Measurements from ENCODE around the gene MAD1L1. TPM values are rescaled to one million over a fixed set of nuclear protein-coding genes. Genes with fewer than 3 reads are reported as not detected.

The MAD1L1 gene
- total RNA-seq, 1 experiment from 2014 or later, result 38.5 TPM

DNA sequence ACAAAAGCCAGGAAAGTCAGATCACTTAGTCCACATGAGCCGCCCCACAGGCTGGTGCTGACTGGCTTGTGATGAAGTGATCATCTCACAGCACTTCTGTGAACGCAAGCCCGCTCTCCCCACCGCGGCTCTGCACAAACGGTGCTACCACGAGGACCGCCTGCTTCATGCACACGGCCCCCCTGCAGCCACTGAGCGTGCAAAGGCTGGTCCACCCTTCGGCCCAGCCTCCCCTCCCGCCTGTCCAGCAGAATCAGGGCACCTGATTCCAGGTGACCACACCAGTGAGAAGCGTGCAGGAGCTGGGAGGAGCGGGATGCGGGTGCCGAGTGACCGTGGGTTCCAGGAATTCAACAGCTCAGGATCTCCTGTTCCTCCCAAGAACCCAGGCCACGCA, 32.2 kb downstream of the MAD1L1 start:
- Histone ChIP-seq H3K27me3 (ENCODE audit: insufficient read depth, low read length) (no peaks in the 10 kb centered on the region), H3K9ac (ENCODE audit: low read length) (no peak overlapping the region), H3K9me3 (ENCODE audit: control insufficient read depth in 1 of 2, insufficient read depth in 1 of 2, low read depth in 1 of 2, low read length in 2 of 2) (peaks cover 0 to 6% of the 10 kb centered on the region in 2 experiments; a peak in 2 of 4 replicates), H3K4me1 (ENCODE audit: control insufficient read depth in 1 of 2, insufficient read depth in 2 of 2, low read length in 2 of 2) (no peaks in the 10 kb centered on the region), H2AFZ (ENCODE audit: low read depth, low read length, poor library complexity, severe bottlenecking) (no peak overlapping the region), H3K27ac (ENCODE audit: low read depth, low read length) (no peak overlapping the region), H3K4me2 (ENCODE audit: low read length) (no peak overlapping the region), H4K20me1 (ENCODE audit: insufficient read depth) (no peaks in the 10 kb centered on the region), H3K36me3 (ENCODE audit: control insufficient read depth in 1 of 2, insufficient read depth in 2 of 2, low read length in 2 of 2) (peaks cover 3 to 22% of the 10 kb centered on the region in 2 experiments; a peak in 3 of 4 replicates), H3K9me2 (ENCODE audit: insufficient read depth) (no peaks in the 10 kb centered on the region), H3K4me3 (replicated peaks in 1 of 2; ENCODE audit: low read depth in 1 of 2, low read length in 2 of 2) (no peak overlapping the region), H3K79me2 (ENCODE audit: insufficient read depth, low read length) (peaks cover 4% of the 10 kb centered on the region; the same call in 1 of the 2 replicates)
- ATAC-seq (no peak), DNase-seq (ENCODE audit: low read depth, low spot score) (no peak)
- no TSS peak for BruUV-seq (replicated peaks)
- intact Hi-C loops (cut with micrococcal nuclease), result loop anchor here (10.0 kb wide), 1 partner anchor 96 kb away; no protein-coding TSS in a partner anchor
- POLR2A ChIA-PET, result no interaction called here
- CTCF ChIA-PET, result no interaction called here
- TF ChIP-seq SRF (IDR thresholded peaks at IDR 0.05; ENCODE audit: low read depth) (no peak), EZH2 (IDR thresholded peaks at IDR 0.05) (no peak), ZBTB33 (IDR thresholded peaks at IDR 0.05; ENCODE audit: extremely low read depth, insufficient replicate concordance, low read length) (no peak), YY1 (IDR thresholded peaks at IDR 0.05; ENCODE audit: extremely low read depth, insufficient replicate concordance, low read depth, low read length) (no peak), CBX3 (IDR thresholded peaks at IDR 0.05; ENCODE audit: low read depth) (no peak)
- TF ChIP-seq, protein P1, sequence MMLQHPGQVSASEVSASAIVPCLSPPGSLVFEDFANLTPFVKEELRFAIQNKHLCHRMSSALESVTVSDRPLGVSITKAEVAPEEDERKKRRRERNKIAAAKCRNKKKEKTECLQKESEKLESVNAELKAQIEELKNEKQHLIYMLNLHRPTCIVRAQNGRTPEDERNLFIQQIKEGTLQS (IDR thresholded peaks at IDR 0.05), result no peak
- RAD21 ChIA-PET (ENCODE audit: low non-redundant PET in 1 of 2, low total read pairs in 2 of 2, uncharacterized antibody in 2 of 2, unreplicated experiment in 2 of 2), result no interaction called here
